ENCODE measurements around the gene C20orf204. TPM values are rescaled to one million over a fixed set of nuclear protein-coding genes. Genes with fewer than 3 reads are reported as not detected.
A peak's percentile ranks its signal among the peaks of the same experiment; 100 is the strongest.

Gene C20orf204
- total and polyA plus RNA-seq, 7 donors = 0.25 to 0.71 (median 0.52) TPM; not detected in 1

GRCh38 chr20:64045346-64046011, 9.5 kb downstream of the C20orf204 start:
- intact Hi-C loops (cut with DNase I) = no loop called here
- WGBS, 3 donors = 39 to 45% (median 41%) methylated on average over 10 to 11 of the region's 11 CpGs
- H3K27me3 ChIP-seq (ENCODE audit: insufficient read depth in 3 of 3, low read length in 2 of 3) = peaks cover 0 to 87% (median 37%) of the 10 kb centered on the region in 3 donors
- DNase-seq (no peak), ATAC-seq (peak in 1 of 4 donors; percentile 11)
- H3K4me1 ChIP-seq = no peaks in the 10 kb centered on the region
- no peaks in the 10 kb centered on the region for H3K9me3 ChIP-seq
- TF ChIP-seq CTCF (IDR thresholded peaks at IDR 0.05) = no peak
- H3K4me3 ChIP-seq = no peak overlapping the region
- H3K27ac ChIP-seq = no peak overlapping the region
- no peaks in the 10 kb centered on the region for H3K36me3 ChIP-seq (ENCODE audit: insufficient read depth in 1 of 2, low read depth in 1 of 2)

DNA sequence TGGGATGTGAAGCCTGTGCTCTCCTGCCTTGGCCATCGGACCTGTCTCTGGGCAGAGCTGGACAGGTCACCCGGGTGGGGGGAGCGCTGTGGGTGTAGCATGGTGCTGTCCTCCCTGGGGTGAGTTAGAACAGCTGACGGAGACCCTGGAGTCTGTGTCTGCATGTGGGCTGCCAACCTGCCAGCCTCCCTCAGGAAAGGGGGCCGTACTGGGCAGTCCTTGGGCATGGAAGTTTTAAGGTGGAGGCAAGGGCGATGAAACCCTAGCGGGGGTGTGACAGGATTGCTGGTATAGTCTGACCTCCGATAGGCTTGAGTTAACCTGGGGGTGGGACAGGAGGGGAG, 11.0 kb downstream of the C20orf204 start:
- no peak for DNase-seq
- WGBS, 3 donors = 61 to 66% (median 64%) methylated on average over 8 of the region's 8 CpGs
- no peak for TF ChIP-seq CTCF (IDR thresholded peaks at IDR 0.05)
- Histone ChIP-seq H3K4me3 (peak overlapping the region; percentile 57), H3K9me3 (no peaks in the 10 kb centered on the region), H3K27me3 (ENCODE audit: insufficient read depth in 3 of 3, low read length in 2 of 3) (peaks cover 0 to 83% (median 35%) of the 10 kb centered on the region in 3 donors), H3K27ac (no peak overlapping the region), H3K4me1 (no peaks in the 10 kb centered on the region), H3K36me3 (ENCODE audit: insufficient read depth in 1 of 2, low read depth in 1 of 2) (no peaks in the 10 kb centered on the region)
- no peak for ATAC-seq
- intact Hi-C loops (cut with DNase I) = no loop called here

DNA sequence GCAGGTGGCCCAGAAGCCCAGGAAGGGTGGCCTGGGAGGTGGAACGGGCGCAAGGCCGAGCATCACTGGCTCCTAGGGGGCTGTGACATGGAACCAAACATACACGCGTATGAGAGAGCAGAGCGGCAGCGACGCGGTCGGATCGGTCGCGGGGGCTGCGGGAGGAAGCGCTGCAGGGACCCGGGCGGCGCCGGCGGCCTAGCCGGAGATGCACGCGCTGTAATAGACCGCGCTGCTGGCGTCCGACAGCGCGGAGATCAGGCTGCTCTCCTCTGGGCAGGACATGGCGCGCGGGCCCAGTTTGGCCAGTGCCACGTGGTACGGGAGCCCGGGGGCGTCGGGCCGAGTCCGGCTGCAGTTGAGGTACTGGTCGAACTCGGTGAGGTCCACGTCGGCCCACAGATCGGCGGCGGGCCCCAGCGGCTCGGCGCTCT, 12.0 kb downstream of the C20orf204 start:
- Histone ChIP-seq H3K4me3 (peak overlapping the region; percentile 57), H3K4me1 (no peaks in the 10 kb centered on the region), H3K27me3 (ENCODE audit: insufficient read depth in 3 of 3, low read length in 2 of 3) (peaks cover 0 to 85% (median 30%) of the 10 kb centered on the region in 3 donors), H3K36me3 (ENCODE audit: insufficient read depth in 1 of 2, low read depth in 1 of 2) (no peaks in the 10 kb centered on the region), H3K27ac (peak overlapping the region; percentile 23), H3K9me3 (no peaks in the 10 kb centered on the region)
- DNase-seq (no peak), ATAC-seq (no peak)
- 3 to 5% (median 4%) methylated on average over 42 to 49 of the region's 49 CpGs for WGBS, 3 donors
- no peak for TF ChIP-seq CTCF (IDR thresholded peaks at IDR 0.05)
- intact Hi-C loops (cut with DNase I) = no loop called here

DNA sequence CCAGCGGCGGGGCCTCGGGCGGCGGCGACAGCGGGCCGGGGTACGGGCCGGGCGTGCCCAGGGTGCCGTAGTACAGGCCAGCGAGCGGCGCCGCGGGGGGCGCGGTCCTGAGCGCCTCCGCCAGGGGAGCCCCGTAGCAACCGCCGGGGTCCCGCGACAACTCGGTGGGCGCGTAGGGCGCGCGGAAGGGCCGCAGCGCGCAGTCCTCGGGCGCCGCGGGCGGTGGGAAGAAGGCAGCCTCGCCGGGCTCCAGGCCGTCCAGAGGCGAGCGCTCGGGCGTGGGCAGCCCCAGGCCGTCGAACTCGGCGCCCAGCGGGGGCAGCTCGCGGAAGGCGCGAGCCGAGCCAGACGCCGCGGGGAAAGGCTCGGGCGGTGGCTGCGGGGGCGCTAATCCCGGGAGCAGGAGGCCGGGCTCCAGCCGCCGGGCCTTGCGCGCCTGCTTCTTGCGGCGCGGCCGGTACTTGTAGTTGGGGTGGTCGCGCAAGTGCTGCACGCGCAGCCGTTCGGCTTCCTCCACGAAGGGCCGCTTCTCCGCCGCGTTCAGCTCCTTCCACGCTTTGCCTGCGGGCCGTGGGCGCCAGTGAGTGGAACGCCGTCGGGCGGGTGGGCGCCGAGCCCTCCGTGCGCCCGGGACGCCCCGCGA, 12.5 kb downstream of the C20orf204 start:
- intact Hi-C loops (cut with DNase I) = no loop called here
- no peak for DNase-seq
- H3K4me1 ChIP-seq = no peaks in the 10 kb centered on the region
- no peak for ATAC-seq
- no peaks in the 10 kb centered on the region for H3K9me3 ChIP-seq
- WGBS, 3 donors = 0 to 3% (median 1%) methylated on average over 60 to 101 of the region's 101 CpGs
- no peaks in the 10 kb centered on the region for H3K36me3 ChIP-seq (ENCODE audit: insufficient read depth in 1 of 2, low read depth in 1 of 2)
- peak overlapping the region; percentile 57 for H3K4me3 ChIP-seq
- H3K27me3 ChIP-seq (ENCODE audit: insufficient read depth in 3 of 3, low read length in 2 of 3) = peaks cover 0 to 79% (median 30%) of the 10 kb centered on the region in 3 donors
- H3K27ac ChIP-seq = peak overlapping the region; percentile 23
- no peak for TF ChIP-seq CTCF (IDR thresholded peaks at IDR 0.05)
